DMS153 (cell line): ENCODE data around the gene SLC10A6.

Source experiments
- DNase-seq: peaks from one replicate; lab custom pipeline; 2025; lab: John Stamatoyannopoulos, UW

SLC10A6 gene

GRCh38 chr4:86778175-86778574 is 71.0 kb downstream of the SLC10A6 start:
- peak; percentile 40 for DNase-seq

- no peak for DNase-seq
These were observed 74.1 kb downstream of the SLC10A6 start for GRCh38 chr4:86775061-86775460.
